ENCODE data around the gene SCN5A.

GRCh38 chr3:38606561-38606960, 42.9 kb downstream of the SCN5A start:
- TF ChIP-seq CTCF (IDR thresholded peaks at IDR 0.05) (no peak), EZH2 (IDR thresholded peaks at IDR 0.05) (no peak), EZH2phosphoT487 (IDR thresholded peaks at IDR 0.05) (no peak)
